ENCODE results near the gene TDG. TPM values are rescaled to one million over a fixed set of nuclear protein-coding genes. Genes with fewer than 3 reads are reported as not detected.

TDG gene
- total and polyA plus RNA-seq, 2 donors (not counting 3 experiments of a cell fraction or from before 2014, with no cell fraction given): 17.6 to 36.8 TPM

DNA sequence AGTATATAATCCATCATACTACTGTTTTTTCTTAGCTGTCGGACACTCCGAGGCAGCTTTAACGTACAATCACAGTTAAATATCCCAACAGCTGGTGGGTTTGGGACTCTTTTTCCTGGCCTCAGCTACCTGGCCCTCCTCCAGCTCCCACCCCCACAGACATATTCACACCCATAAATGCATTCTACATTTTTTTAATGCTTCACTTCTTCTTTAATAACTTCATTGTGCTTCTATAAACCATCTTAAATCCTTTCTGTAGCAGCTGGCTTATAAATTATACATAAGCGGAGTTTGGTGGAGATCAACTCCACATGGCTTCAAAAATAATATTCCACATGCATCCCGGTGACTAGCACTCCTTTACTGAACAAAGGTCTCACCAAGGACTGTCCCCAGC, 33.3 kb downstream of the TDG start:
- no peak for DNase-seq (ENCODE audit: low read depth, low spot score)
- Histone ChIP-seq H3K4me1 (ENCODE audit: control insufficient read depth, extremely low read depth, insufficient read depth, low read length) (no peaks in the 10 kb centered on the region), H3K4me2 (ENCODE audit: insufficient read depth, low read length) (no peak overlapping the region), H3K79me2 (ENCODE audit: control insufficient read depth, insufficient read depth, low read length) (no peaks in the 10 kb centered on the region), H3K27me3 (ENCODE audit: control insufficient read depth in 2 of 2, insufficient read depth in 2 of 2, low read length in 2 of 2) (peaks cover 0 to 18% of the 10 kb centered on the region in 2 experiments), H3K27ac (ENCODE audit: insufficient read depth, low read depth, low read length) (no peak overlapping the region), H3K9me1 (replicated peaks; ENCODE audit: control insufficient read depth, extremely low read depth, insufficient read depth, low read length) (no peaks in the 10 kb centered on the region), H4K20me1 (replicated peaks; ENCODE audit: control insufficient read depth, extremely low read depth, insufficient read depth, low read length) (no peaks in the 10 kb centered on the region), H3K4me3 (replicated peaks in 1 of 3; ENCODE audit: insufficient read depth in 1 of 3, low read depth in 1 of 3, low read length in 3 of 3) (no peak overlapping the region), H3K9me3 (replicated peaks; ENCODE audit: control insufficient read depth, insufficient read depth, low read length) (no peaks in the 10 kb centered on the region), H2AFZ (ENCODE audit: low read depth, low read length) (no peak overlapping the region), H3K9ac (replicated peaks; ENCODE audit: extremely low read depth, insufficient read depth, low read length) (no peak overlapping the region), H3K36me3 (ENCODE audit: control insufficient read depth in 2 of 2, extremely low read depth in 1 of 2, insufficient read depth in 2 of 2, low read length in 2 of 2) (no peaks in the 10 kb centered on the region)
- intact Hi-C loops (cut with micrococcal nuclease) (no loop called here), dilution Hi-C loops (cut with MboI; ENCODE audit: extremely low pct_ligation_motif_present, low sequenced_read_pairs) (no loop called here)
- no peak for FAIRE-seq
- no peak for TF ChIP-seq MYC (IDR thresholded peaks at IDR 0.05; ENCODE audit: low read depth, low read length)
- no peak for TF ChIP-seq POLR2A (IDR thresholded peaks at IDR 0.05; ENCODE audit: low read depth, low read length)
- TF ChIP-seq GATA2 (IDR thresholded peaks at IDR 0.05; ENCODE audit: insufficient read depth, insufficient read length, low read depth, low read length): no peak
- TF ChIP-seq FOS (IDR thresholded peaks at IDR 0.05; ENCODE audit: borderline replicate concordance, insufficient read depth, low read length): no peak
- TF ChIP-seq, protein P1, sequence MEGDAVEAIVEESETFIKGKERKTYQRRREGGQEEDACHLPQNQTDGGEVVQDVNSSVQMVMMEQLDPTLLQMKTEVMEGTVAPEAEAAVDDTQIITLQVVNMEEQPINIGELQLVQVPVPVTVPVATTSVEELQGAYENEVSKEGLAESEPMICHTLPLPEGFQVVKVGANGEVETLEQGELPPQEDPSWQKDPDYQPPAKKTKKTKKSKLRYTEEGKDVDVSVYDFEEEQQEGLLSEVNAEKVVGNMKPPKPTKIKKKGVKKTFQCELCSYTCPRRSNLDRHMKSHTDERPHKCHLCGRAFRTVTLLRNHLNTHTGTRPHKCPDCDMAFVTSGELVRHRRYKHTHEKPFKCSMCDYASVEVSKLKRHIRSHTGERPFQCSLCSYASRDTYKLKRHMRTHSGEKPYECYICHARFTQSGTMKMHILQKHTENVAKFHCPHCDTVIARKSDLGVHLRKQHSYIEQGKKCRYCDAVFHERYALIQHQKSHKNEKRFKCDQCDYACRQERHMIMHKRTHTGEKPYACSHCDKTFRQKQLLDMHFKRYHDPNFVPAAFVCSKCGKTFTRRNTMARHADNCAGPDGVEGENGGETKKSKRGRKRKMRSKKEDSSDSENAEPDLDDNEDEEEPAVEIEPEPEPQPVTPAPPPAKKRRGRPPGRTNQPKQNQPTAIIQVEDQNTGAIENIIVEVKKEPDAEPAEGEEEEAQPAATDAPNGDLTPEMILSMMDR (IDR thresholded peaks at IDR 0.05; ENCODE audit: extremely low read depth in 1 of 2, insufficient read depth in 1 of 2, low read depth in 1 of 2, low read length in 2 of 2): no peak
- TF ChIP-seq, protein P2, sequence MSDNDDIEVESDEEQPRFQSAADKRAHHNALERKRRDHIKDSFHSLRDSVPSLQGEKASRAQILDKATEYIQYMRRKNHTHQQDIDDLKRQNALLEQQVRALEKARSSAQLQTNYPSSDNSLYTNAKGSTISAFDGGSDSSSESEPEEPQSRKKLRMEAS (IDR thresholded peaks at IDR 0.05; ENCODE audit: insufficient read depth, insufficient read length): no peak
- TF ChIP-seq JUN (IDR thresholded peaks at IDR 0.05; ENCODE audit: borderline replicate concordance, insufficient read depth, insufficient read length, low read depth): no peak
- no peak for TF ChIP-seq POLR2AphosphoS5 (IDR thresholded peaks at IDR 0.05; ENCODE audit: insufficient read depth, low read depth, low read length)
- no peak for TF ChIP-seq EZH2 (IDR thresholded peaks at IDR 0.05; ENCODE audit: borderline replicate concordance, low read depth, low read length, severe bottlenecking)
- no TSS peak for BruUV-seq (replicated peaks)
- ChIA-PET CTCF (no interaction called here), POLR2A (no interaction called here)

Data from endothelial cell of umbilical vein (primary cell).